PFSK-1 (cell line): Measurements from ENCODE around the gene NFAM1.

Experiments used
- FOXP2 ChIP-seq: optimal IDR thresholded peaks from 2 replicates; pipeline ENCODE3; 2011; ENCODE audit warnings: borderline replicate concordance, control low read depth, inconsistent platforms; ENCODE audit not compliant: insufficient read depth; ENCODE audit errors: extremely low read length, extremely low read depth
- POLR2AphosphoS5 ChIP-seq: IDR thresholded peaks from 2 replicates; pipeline ENCODE4 v1.6.1; 2012; ENCODE audit warnings: low read depth, mild to moderate bottlenecking, control low read depth, low read length, moderate library complexity
- SIN3A ChIP-seq: IDR thresholded peaks from 2 replicates; pipeline ENCODE4 v1.6.1; 2012; ENCODE audit warnings: mild to moderate bottlenecking, low read length, moderate library complexity, borderline replicate concordance; ENCODE audit not compliant: insufficient read depth
- TAF1 ChIP-seq: IDR thresholded peaks from 2 replicates; pipeline ENCODE4 v1.6.1; 2012; ENCODE audit warnings: low read length, control low read depth, borderline replicate concordance; ENCODE audit not compliant: insufficient read depth
- TF ChIP-seq, protein P1 (sequence below), 2 experiments: IDR thresholded peaks; 2 replicates each; pipeline versions ENCODE4 v1.6.1 to v1.8.0; 2011 to 2012; ENCODE audit warnings: low read depth in 2 of 2, low read length in 2 of 2, control low read depth in 1 of 2, inconsistent platforms in 1 of 2, mild to moderate bottlenecking in 1 of 2, moderate library complexity in 1 of 2; ENCODE audit not compliant: insufficient read depth in 1 of 2

The NFAM1 gene

DNA sequence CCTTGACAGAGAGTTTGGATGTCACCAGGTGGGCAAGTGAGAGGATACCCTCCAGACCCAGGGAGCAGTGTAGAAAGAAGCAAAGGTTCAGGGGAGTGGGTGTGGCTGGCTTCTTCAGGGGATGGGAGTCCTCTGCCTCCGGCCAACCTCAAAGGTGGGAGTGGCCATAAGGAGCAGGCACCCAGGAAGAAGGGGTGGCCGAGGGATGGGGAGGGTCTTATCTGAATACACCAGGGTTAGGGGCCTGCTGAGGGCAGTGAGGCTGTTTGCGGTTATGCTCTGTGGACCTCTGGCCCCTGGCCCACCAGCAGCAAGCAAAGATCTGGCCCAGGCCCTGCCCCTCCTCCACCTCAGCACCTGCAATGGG, 6.2 kb downstream of the NFAM1 start:
- TF ChIP-seq SIN3A (no peak), TAF1 (no peak), POLR2AphosphoS5 (no peak), FOXP2 (no peak)
- TF ChIP-seq, protein P1, sequence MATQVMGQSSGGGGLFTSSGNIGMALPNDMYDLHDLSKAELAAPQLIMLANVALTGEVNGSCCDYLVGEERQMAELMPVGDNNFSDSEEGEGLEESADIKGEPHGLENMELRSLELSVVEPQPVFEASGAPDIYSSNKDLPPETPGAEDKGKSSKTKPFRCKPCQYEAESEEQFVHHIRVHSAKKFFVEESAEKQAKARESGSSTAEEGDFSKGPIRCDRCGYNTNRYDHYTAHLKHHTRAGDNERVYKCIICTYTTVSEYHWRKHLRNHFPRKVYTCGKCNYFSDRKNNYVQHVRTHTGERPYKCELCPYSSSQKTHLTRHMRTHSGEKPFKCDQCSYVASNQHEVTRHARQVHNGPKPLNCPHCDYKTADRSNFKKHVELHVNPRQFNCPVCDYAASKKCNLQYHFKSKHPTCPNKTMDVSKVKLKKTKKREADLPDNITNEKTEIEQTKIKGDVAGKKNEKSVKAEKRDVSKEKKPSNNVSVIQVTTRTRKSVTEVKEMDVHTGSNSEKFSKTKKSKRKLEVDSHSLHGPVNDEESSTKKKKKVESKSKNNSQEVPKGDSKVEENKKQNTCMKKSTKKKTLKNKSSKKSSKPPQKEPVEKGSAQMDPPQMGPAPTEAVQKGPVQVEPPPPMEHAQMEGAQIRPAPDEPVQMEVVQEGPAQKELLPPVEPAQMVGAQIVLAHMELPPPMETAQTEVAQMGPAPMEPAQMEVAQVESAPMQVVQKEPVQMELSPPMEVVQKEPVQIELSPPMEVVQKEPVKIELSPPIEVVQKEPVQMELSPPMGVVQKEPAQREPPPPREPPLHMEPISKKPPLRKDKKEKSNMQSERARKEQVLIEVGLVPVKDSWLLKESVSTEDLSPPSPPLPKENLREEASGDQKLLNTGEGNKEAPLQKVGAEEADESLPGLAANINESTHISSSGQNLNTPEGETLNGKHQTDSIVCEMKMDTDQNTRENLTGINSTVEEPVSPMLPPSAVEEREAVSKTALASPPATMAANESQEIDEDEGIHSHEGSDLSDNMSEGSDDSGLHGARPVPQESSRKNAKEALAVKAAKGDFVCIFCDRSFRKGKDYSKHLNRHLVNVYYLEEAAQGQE (IDR thresholded peaks at IDR 0.05; ENCODE audit: insufficient read depth in 1 of 2, low read depth in 2 of 2, low read length in 2 of 2), result no peak

DNA sequence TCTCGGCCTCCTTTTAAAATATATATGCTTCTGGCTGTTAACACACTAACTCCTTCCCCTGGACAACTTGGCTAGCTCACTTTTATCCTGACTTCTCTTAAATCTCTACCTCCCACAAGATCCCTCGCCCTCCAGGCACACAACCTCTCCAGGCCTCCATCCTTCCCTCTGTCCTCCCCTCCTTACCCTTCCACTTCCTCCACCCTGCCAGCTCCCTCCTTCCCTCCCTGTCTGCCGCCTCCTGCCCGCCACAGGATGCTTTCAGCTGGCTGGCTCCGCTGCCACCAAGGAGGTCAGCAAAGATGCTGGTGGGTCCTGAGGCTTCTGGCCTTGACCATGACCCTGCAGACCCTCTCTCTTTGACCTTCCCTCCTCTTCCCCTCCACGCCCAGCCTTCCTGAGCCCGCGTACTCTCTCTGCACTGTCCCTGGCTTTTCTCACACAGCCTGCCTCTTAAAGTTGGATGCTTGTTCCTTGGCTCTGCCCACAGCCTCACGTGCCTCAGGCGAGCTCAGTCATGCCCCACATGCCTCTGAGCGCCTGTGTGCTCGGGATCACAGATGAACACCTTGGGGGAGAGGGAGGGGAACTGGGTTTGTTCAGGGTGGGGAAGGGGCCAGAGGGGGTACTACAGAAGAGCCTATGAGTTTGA, 6.7 kb downstream of the NFAM1 start:
- TF ChIP-seq POLR2AphosphoS5, result no peak
- no peak for TF ChIP-seq SIN3A
- no peak for TF ChIP-seq TAF1
- no peak for TF ChIP-seq FOXP2
- TF ChIP-seq, protein P1 (IDR thresholded peaks at IDR 0.05; ENCODE audit: insufficient read depth in 1 of 2, low read depth in 2 of 2, low read length in 2 of 2), result no peak

DNA sequence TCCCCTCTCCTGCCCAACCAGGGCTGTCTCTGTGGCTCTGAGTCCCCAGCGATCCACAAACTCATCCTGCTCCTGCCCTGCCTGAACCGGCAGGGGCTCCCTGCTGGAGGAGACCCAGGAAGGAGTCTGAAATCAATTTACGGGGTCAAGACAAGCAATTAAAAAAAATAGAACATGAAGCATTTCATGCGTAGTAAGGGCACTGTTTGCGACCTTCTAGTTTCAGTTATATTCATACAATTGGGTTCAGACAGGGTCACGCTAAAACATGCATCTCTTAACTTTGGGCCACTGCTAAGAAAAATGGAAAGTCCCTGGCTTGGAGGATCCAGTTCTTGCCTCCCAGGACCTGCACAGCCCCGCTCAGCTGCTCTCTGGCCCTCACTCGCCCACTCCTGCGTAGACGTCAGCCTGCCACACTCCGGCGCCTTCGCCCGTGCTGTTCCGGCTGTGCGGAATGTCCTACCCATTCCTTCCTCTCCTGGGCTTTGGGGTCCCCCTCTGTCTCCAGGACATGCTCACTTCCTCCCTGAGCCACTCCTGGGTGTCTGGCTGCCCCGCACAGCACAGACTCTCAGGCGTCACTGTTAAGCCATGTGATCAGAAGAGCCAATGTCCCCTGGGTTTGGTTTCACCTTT, 12.8 kb downstream of the NFAM1 start:
- TF ChIP-seq POLR2AphosphoS5 (no peak), FOXP2 (no peak)
- TF ChIP-seq, protein P1 (IDR thresholded peaks at IDR 0.05; ENCODE audit: insufficient read depth in 1 of 2, low read depth in 2 of 2, low read length in 2 of 2), result no peak

DNA sequence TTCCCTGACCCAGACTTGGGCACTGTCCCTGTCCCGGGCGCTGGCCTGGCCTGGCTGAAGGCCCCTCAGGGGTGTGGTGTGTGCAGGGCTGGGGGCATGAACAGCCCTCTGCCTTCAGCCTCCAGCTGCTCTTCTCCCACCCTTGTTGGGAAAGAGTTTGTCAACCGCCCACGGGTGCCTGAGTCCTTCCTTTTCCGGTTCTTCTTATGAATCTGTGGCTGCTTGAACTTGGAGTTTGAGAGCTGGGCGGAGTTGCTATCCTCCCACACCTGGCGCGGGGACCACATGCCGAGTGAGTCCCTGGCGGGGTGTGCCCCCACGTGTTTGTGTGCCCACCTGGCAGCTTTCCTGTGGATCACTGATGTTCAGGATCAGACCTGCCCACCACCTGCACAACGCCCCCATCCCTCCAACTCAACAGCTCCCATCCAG, 13.4 kb downstream of the NFAM1 start:
- no peak for TF ChIP-seq POLR2AphosphoS5
- no peak for TF ChIP-seq FOXP2
- TF ChIP-seq TAF1, result no peak
- TF ChIP-seq SIN3A, result no peak

DNA sequence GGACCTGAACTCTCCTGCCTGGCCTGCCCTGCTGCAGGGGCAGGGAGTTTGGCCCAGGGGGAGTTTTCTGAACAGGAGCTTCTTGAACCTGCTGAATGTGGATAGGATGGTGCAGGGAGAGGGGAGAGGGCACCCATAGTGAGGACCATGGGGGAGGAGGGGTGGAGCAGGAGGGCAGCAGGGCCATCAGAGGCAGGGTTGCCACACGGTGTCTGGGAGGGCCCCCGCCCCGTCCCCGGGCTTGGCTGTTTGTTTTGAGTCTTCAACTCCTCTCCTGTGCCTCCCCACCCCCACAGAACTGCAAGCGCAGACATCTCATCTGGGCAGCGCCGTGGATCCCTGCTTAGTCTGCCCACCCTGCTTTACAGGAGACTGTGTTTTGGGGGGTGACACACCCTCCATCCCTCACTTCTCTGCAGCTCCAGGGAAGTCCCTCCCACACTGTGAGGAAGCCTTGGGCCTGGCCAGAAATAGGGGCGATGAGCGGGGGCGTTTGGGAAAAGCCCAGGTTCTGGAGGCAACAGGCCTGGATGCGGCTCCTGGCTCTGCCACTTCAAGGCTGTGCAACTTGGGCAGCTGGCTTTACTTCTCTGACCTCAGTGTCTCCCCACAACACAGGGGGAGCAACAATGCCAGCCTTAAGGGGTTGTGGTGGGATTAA, 14.4 kb downstream of the NFAM1 start:
- TF ChIP-seq, protein P1 (IDR thresholded peaks at IDR 0.05; ENCODE audit: insufficient read depth in 1 of 2, low read depth in 2 of 2, low read length in 2 of 2), result no peak
- TF ChIP-seq SIN3A, result no peak
- TF ChIP-seq FOXP2, result no peak
- no peak for TF ChIP-seq TAF1
- TF ChIP-seq POLR2AphosphoS5, result no peak
